SU-DHL-6 (cell line): ENCODE results near the gene RADX.

ENCODE experiments used
- EZH2phosphoT487 ChIP-seq: fragments of 200-600 bp; sonication (generic), shearing (Covaris generic); conservative IDR thresholded peaks from 2 replicates; pipeline ENCODE4 v1.6.1; 2018; ENCODE audit warnings: mild to moderate bottlenecking, antibody characterized with exemption, low read length, moderate library complexity, mixed read lengths
- TF ChIP-seq, protein P1 (sequence below): fragments of 200-600 bp; sonication (generic); IDR thresholded peaks from one replicate; pipeline ENCODE4 v1.5.1; 2017; ENCODE audit warnings: antibody characterized with exemption, mild to moderate bottlenecking, low read length, moderate library complexity; ENCODE audit not compliant: insufficient read depth, poor library complexity, severe bottlenecking

DNA sequence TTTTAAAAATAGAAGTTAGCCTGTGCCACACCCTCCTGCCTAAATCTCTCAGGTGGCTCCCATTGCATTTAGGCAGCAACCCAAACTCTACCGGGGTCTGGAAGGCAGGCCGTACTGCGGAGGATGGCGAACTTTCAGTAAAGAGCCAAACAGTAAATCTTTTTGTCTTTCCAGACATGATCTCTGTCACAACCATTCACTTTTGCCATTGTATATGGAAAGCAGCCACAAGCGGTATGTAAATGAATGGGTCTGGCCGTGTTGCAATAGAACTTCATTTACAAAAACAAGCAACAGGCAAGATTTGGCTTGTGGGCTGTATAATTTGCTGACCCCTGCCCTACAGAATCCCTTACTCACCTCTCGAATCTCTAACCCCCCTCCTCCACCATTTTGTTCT lies 3.3 kb downstream of the RADX start:
- TF ChIP-seq, protein P1, sequence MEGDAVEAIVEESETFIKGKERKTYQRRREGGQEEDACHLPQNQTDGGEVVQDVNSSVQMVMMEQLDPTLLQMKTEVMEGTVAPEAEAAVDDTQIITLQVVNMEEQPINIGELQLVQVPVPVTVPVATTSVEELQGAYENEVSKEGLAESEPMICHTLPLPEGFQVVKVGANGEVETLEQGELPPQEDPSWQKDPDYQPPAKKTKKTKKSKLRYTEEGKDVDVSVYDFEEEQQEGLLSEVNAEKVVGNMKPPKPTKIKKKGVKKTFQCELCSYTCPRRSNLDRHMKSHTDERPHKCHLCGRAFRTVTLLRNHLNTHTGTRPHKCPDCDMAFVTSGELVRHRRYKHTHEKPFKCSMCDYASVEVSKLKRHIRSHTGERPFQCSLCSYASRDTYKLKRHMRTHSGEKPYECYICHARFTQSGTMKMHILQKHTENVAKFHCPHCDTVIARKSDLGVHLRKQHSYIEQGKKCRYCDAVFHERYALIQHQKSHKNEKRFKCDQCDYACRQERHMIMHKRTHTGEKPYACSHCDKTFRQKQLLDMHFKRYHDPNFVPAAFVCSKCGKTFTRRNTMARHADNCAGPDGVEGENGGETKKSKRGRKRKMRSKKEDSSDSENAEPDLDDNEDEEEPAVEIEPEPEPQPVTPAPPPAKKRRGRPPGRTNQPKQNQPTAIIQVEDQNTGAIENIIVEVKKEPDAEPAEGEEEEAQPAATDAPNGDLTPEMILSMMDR, result no peak
- TF ChIP-seq EZH2phosphoT487, result no peak
